ENCODE results near the gene TRAF3IP1. TPM values are rescaled to one million over a fixed set of nuclear protein-coding genes. Genes with fewer than 3 reads are reported as not detected.
"Not testable (repeated sequence)": the region's sequence is repeated elsewhere in the genome, so short reads cannot be mapped to it uniquely, and the experiment has no call there.

The TRAF3IP1 gene
- total and polyA plus RNA-seq, 4 donors = 8.9 to 41.0 (median 14.7) TPM

- Histone ChIP-seq H3K9me3 (ENCODE audit: control insufficient read depth in 4 of 4, insufficient read depth in 3 of 4, low read length in 3 of 4) (no peaks in the 10 kb centered on the region), H3K27me3 (ENCODE audit: control insufficient read depth in 3 of 3, insufficient read depth in 3 of 3, low read length in 2 of 3) (no peaks in the 10 kb centered on the region), H3K4me3 (no peak overlapping the region), H3K36me3 (ENCODE audit: control insufficient read depth in 4 of 4, insufficient read depth in 4 of 4, low read length in 4 of 4) (no peaks in the 10 kb centered on the region), H3K4me1 (ENCODE audit: control insufficient read depth in 5 of 5, insufficient read depth in 5 of 5, low read length in 5 of 5) (no peaks in the 10 kb centered on the region), H3K9ac (ENCODE audit: insufficient read depth in 1 of 2, low read length in 2 of 2) (no peak overlapping the region), H3K27ac (ENCODE audit: low read depth in 1 of 2, low read length in 1 of 2) (no peak overlapping the region)
- TF ChIP-seq CTCF (IDR thresholded peaks at IDR 0.05; ENCODE audit: control extremely low read depth, extremely low read depth) = no peak
- 69 to 77% methylated on average over 10 of the region's 10 CpGs for WGBS, 2 donors
- ATAC-seq (ENCODE audit: insufficient read depth, low FRiP score) (no peak), DNase-seq (no peak)
Measured at GRCh38 chr2:238369591-238370040, 49.3 kb downstream of the TRAF3IP1 start.

GRCh38 chr2:238370094-238370822 lies 49.9 kb downstream of the TRAF3IP1 start:
- H3K9me3 ChIP-seq (ENCODE audit: control insufficient read depth in 4 of 4, insufficient read depth in 3 of 4, low read length in 3 of 4) = no peaks in the 10 kb centered on the region
- H3K4me3 ChIP-seq = no peak overlapping the region
- ATAC-seq (ENCODE audit: insufficient read depth, low FRiP score) (no peak), DNase-seq (no peak)
- H3K4me1 ChIP-seq (ENCODE audit: control insufficient read depth in 5 of 5, insufficient read depth in 5 of 5, low read length in 5 of 5) = no peaks in the 10 kb centered on the region
- TF ChIP-seq CTCF (IDR thresholded peaks at IDR 0.05; ENCODE audit: control extremely low read depth, extremely low read depth) = no peak
- H3K27ac ChIP-seq (ENCODE audit: low read depth in 1 of 2, low read length in 1 of 2) = no peak overlapping the region
- WGBS, 2 donors = 84 to 85% methylated on average over 10 of the region's 10 CpGs
- no peaks in the 10 kb centered on the region for H3K27me3 ChIP-seq (ENCODE audit: control insufficient read depth in 3 of 3, insufficient read depth in 3 of 3, low read length in 2 of 3)
- H3K9ac ChIP-seq (ENCODE audit: insufficient read depth in 1 of 2, low read length in 2 of 2) = no peak overlapping the region
- H3K36me3 ChIP-seq (ENCODE audit: control insufficient read depth in 4 of 4, insufficient read depth in 4 of 4, low read length in 4 of 4) = no peaks in the 10 kb centered on the region

GRCh38 chr2:238370823-238371372 lies 50.6 kb downstream of the TRAF3IP1 start:
- Histone ChIP-seq H3K27me3 (ENCODE audit: control insufficient read depth in 3 of 3, insufficient read depth in 3 of 3, low read length in 2 of 3) (no peaks in the 10 kb centered on the region), H3K4me3 (no peak overlapping the region), H3K9me3 (ENCODE audit: control insufficient read depth in 4 of 4, insufficient read depth in 3 of 4, low read length in 3 of 4) (no peaks in the 10 kb centered on the region), H3K36me3 (ENCODE audit: control insufficient read depth in 4 of 4, insufficient read depth in 4 of 4, low read length in 4 of 4) (no peaks in the 10 kb centered on the region), H3K27ac (ENCODE audit: low read depth in 1 of 2, low read length in 1 of 2) (no peak overlapping the region), H3K9ac (ENCODE audit: insufficient read depth in 1 of 2, low read length in 2 of 2) (no peak overlapping the region), H3K4me1 (ENCODE audit: control insufficient read depth in 5 of 5, insufficient read depth in 5 of 5, low read length in 5 of 5) (peaks cover 0 to 1% (median 0%) of the 10 kb centered on the region in 5 donors)
- WGBS, 2 donors = 32 to 37% methylated on average over 10 of the region's 10 CpGs
- ATAC-seq (ENCODE audit: insufficient read depth, low FRiP score) (peak; percentile 82), DNase-seq (peak; percentile 75 to 80 (median 78))
- TF ChIP-seq CTCF (IDR thresholded peaks at IDR 0.05; ENCODE audit: control extremely low read depth, extremely low read depth) = peak; percentile 64

- H3K27me3 ChIP-seq (ENCODE audit: control insufficient read depth in 3 of 3, insufficient read depth in 3 of 3, low read length in 2 of 3); H3K36me3 ChIP-seq (ENCODE audit: control insufficient read depth in 4 of 4, insufficient read depth in 4 of 4, low read length in 4 of 4); H3K9me3 ChIP-seq (ENCODE audit: control insufficient read depth in 4 of 4, insufficient read depth in 3 of 4, low read length in 3 of 4); H3K4me3 ChIP-seq; DNase-seq; H3K9ac ChIP-seq (ENCODE audit: insufficient read depth in 1 of 2, low read length in 2 of 2); H3K4me1 ChIP-seq (ENCODE audit: control insufficient read depth in 5 of 5, insufficient read depth in 5 of 5, low read length in 5 of 5); H3K27ac ChIP-seq (ENCODE audit: low read depth in 1 of 2, low read length in 1 of 2); ATAC-seq (ENCODE audit: insufficient read depth, low FRiP score): not testable (repeated sequence)
- WGBS, 2 donors = 92 to 93% methylated on average over 3 of the region's 3 CpGs
Measured at GRCh38 chr2:238372277-238372676, 52.0 kb downstream of the TRAF3IP1 start.
